Measurements from ENCODE around the gene ANXA9. TPM values are rescaled to one million over a fixed set of nuclear protein-coding genes. Genes with fewer than 3 reads are reported as not detected.
A peak's percentile ranks its signal among the peaks of the same experiment; 100 is the strongest.

Gene ANXA9
- total RNA-seq, 1 donor from 2014 or later = not detected

GRCh38 chr1:150971583-150972416, 10.3 kb upstream of the ANXA9 start:
- Mint-ChIP-seq H3K9me3 (no peaks in the 10 kb centered on the region), H3K27me3 (ENCODE audit: low read depth) (no peaks in the 10 kb centered on the region), H3K4me1 (peaks cover 61% of the 10 kb centered on the region), H3K27ac (ENCODE audit: unreplicated experiment) (peak overlapping the region; percentile 89), H3K4me3 (peak overlapping the region; percentile 92), H3K36me3 (ENCODE audit: low read depth) (peaks cover 17% of the 10 kb centered on the region)
- TF ChIP-seq CTCF (conservative IDR thresholded peaks at IDR 0.05) = no peak
- DNase-seq (ENCODE audit: low read depth, low spot score) = no peak

GRCh38 chr1:150972417-150972940, 9.6 kb upstream of the ANXA9 start:
- no peak for TF ChIP-seq CTCF (conservative IDR thresholded peaks at IDR 0.05)
- no peaks in the 10 kb centered on the region for H3K9me3 Mint-ChIP-seq
- peaks cover 12% of the 10 kb centered on the region for H3K36me3 Mint-ChIP-seq (ENCODE audit: low read depth)
- no peaks in the 10 kb centered on the region for H3K27me3 Mint-ChIP-seq (ENCODE audit: low read depth)
- H3K4me1 Mint-ChIP-seq = peaks cover 68% of the 10 kb centered on the region
- H3K27ac Mint-ChIP-seq (ENCODE audit: unreplicated experiment) = no peak overlapping the region
- H3K4me3 Mint-ChIP-seq = peak overlapping the region; percentile 92
- DNase-seq (ENCODE audit: low read depth, low spot score) = no peak

- Mint-ChIP-seq H3K4me3 (peak overlapping the region; percentile 92), H3K36me3 (ENCODE audit: low read depth) (peaks cover 4% of the 10 kb centered on the region), H3K27me3 (ENCODE audit: low read depth) (no peaks in the 10 kb centered on the region), H3K9me3 (no peaks in the 10 kb centered on the region), H3K4me1 (peaks cover 65% of the 10 kb centered on the region), H3K27ac (ENCODE audit: unreplicated experiment) (peak overlapping the region; percentile 71)
- TF ChIP-seq CTCF (conservative IDR thresholded peaks at IDR 0.05) = no peak
- no peak for DNase-seq (ENCODE audit: low read depth, low spot score)
Measured at GRCh38 chr1:150973258-150973835, 8.7 kb upstream of the ANXA9 start.

GRCh38 chr1:150973836-150974579, 8.1 kb upstream of the ANXA9 start:
- DNase-seq (ENCODE audit: low read depth, low spot score) = no peak
- no peak for TF ChIP-seq CTCF (conservative IDR thresholded peaks at IDR 0.05)
- peak overlapping the region; percentile 92 for H3K4me3 Mint-ChIP-seq
- no peaks in the 10 kb centered on the region for H3K9me3 Mint-ChIP-seq
- H3K4me1 Mint-ChIP-seq = peaks cover 59% of the 10 kb centered on the region
- peak overlapping the region; percentile 71 for H3K27ac Mint-ChIP-seq (ENCODE audit: unreplicated experiment)
- H3K36me3 Mint-ChIP-seq (ENCODE audit: low read depth) = no peaks in the 10 kb centered on the region
- H3K27me3 Mint-ChIP-seq (ENCODE audit: low read depth) = no peaks in the 10 kb centered on the region
